HL-60/S4 treated with retinoic acid at 250 ng/mL for 4 days and 3 days (cell line): ENCODE data around the gene GXYLT2.

Source experiments
- in situ Hi-C: fragments of 300-500 bp; cut with MboI; formaldehyde crosslinking; loops from 2 replicates; pipeline ENCODE4 v1.7.0; 2022; ENCODE audit warnings: low sequenced_read_pairs

The GXYLT2 gene

DNA sequence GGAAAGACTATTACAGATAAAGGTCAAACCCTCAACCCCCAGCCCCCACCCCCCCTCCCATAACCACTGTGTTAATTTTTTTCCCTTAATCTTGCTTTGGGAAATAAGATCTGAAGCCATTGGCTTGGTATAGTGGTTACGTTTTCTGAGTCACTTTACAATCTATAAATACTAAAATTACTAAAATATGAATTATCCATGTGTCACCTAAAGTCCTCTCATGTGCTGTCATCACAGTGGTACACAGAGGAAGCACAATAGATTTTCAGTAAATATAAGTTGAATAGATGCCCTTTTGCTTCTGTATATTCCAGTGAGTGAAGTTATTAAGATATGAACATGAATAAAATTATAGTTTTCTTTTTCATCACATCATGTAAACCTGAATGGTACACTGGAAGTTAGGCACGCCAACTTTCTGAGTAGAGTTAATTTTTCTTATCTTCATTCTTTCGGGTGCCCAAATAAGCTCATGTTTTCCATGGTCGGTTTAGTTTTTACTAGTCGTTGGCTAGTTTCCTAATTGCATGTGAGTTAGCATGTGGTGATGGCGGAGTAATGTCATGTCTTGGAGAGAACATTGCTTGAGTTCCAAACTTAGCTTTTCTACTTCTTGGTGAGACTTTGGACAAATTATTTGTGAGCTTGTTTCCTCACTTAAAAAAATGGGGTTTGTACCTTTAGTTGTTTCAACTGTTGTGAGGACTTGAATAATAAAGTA is 120.3 kb downstream of the GXYLT2 start:
- in situ Hi-C loops: no loop called here

DNA sequence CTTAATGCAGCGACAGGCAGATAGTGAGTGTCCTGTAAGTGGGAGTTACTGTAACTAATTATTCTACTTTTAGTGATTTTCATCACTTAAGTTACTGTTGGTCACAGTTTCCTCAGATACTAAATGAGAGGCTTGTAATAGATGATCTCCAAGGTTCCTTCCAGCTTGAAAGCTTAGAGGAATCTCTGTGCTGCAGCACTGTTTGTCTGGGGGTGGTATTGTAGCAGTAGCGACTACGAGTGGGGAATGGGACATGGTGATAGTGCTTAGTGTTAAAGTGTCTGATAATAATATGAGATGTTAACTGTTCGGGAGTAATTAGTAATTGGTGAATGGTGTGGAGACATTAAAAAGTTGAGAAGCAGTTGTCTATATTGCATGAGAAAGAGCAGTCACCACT is 121.2 kb downstream of the GXYLT2 start:
- in situ Hi-C loops: no loop called here

DNA sequence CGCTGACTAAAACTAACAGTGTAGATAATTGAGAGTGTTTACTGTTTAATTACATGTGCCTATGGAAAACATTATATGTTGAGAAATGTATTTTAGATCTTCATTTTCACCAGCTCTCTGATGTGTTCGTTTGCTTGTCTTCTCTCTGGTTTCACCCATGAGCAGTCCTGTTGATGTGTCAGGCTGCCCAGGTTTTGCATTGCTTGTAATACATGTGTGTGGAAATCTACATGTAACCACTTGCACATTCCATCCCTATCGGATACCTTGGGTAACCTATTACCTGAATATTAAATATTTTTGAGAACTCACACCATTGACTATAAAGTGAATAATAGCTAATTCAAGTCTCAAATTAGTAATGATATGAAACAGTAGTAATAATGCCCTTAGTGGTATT is 121.9 kb downstream of the GXYLT2 start:
- in situ Hi-C loops: no loop called here

DNA sequence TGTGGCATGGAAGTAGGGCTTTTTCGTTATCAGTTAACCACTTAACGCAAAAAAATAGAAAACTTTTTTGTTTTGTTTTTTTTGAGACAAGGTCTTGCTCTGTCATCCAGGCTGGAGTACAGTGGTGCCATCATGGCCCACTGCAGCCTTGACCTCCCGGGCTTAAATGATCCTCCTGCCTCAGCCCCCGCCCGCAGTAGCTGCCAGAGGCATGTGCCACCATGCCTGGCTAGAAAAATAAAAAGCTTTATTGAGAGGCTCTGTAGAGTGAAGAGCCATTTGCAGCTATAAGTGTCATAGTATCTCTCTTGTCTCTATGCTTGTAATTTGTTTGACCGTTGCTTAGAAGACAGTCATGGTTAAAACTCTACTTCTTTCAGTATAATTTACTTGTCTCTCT is 122.3 kb downstream of the GXYLT2 start:
- in situ Hi-C loops: no loop called here

DNA sequence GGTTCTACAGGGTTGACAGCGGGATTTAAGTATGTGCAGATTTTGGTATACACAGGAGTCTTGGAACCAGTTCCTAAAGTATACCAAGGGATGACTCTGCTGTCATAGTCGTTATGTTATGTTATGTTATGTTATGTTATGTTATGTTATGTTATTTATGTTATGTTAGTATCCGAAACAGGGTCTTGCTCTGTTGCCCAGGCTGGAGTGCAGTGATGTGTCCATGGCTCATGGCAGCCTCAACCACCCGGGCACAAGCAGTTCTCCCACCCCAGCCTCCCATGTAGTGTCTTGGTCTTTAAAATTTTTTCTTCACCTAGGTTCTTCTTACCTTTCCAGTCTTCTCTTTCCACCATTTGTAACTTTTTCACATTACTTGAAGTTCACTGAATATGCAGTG is 130.5 kb downstream of the GXYLT2 start:
- in situ Hi-C loops: no loop called here

DNA sequence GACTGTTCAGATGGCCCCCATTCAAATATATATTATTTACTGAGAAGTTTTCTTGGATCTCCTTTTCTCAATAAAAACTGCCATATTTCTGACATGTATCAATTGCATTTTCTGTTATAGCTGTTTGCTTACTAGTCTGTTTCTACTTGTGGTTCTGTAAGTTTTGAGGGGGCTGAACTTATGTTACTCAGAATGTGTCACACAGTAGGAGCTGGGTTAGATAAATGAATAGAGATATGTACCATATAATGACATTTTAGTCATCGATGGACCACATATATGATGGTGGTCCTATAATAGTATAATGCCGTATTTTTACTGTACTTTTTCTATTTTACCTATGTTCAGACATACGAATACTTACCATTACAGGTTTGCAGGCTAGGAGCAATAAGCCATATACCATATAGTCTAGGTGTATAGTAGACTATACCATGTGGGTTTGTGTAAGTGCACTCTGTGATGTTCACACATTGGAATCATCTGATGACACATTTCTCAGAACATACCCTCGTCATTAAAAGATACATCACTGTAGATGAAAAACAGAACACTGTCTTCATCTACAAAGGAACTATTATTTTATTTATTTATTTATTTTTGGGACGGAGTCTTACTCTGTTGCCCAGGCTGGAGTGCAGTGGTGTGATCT is 131.1 kb downstream of the GXYLT2 start:
- in situ Hi-C loops: no loop called here

DNA sequence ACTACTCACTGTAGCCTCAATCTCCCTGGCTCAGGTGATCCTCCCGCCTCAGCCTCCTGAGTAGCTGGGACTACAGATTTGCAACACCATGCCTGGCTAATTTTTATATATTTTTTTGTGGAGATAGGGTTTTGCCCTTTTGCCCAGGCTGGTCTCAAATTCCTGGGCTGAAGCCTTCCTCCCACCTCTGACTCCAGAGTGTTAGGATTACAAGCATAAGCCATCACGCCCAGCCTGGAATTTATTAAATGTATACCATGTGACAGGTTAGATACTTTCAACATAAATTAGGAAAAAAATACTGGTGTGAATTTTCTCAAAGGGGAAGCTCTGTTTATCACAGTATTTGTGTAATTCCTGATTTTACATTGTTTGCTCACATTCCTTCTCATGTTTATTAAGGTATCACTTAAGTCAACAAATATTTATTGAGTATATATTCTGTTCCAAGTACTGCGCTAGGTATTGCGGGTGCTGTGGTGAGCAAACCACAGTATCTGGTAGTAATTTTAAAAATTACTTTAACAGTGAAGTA is 133.5 kb downstream of the GXYLT2 start:
- in situ Hi-C loops: no loop called here

DNA sequence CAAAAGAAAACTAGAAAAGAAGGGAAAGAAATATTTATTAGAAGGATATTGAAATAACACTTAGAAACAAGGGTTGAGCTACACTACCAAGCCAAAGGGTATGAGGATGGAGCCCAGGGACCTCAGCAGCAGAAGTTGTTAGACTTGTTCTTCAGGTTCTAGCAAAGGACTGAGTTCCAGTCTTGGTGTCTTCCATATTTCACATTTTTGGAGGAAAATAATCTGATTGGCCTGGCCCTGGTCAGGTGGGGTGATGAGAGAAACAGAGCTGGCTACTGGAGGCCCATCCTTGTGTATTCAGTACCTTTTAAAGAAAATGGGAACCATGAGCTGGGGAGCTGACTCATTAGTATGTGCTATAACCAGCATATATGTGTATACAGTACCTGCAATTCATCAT is 137.0 kb downstream of the GXYLT2 start:
- in situ Hi-C loops: no loop called here

DNA sequence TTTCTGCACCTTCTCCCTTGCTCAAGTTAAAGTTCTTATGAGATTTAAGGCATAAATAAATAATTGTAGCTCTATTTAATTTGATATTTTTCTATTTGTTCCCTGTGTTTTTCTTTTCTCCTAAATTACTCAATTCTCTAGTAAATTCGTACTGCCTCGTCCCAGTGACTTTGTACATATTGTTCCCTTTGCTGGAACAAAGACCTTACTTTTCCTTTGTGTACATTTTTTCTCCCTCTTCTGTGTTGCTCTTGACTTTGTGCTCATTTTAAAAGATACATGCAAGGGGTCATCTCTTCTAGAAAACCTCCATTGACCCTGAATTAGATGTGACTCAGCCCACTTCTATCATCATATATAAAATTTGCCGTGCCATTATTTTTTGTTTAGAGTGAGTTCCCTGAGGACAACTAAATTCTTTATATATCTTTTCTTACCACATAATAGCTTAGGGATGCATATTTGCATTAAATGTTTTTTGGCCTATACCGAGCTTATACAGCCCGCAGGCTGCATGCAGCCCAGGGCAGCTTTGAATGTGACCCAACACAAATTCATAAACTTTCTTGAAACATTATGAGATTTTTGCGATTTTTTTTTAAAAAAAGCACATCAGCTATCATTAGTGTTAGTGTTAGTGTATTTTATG is 138.4 kb downstream of the GXYLT2 start:
- in situ Hi-C loops: no loop called here
